Right atrium auricular region (tissue), 2 donors: ENCODE measurements around the gene ZNF784. TPM values are rescaled to one million over a fixed set of nuclear protein-coding genes. Genes with fewer than 3 reads are reported as not detected.
"Not testable (repeated sequence)": the region's sequence is repeated elsewhere in the genome, so short reads cannot be mapped to it uniquely, and the experiment has no call there.

Experiments used
- DNase-seq: peaks from one replicate; pipeline ENCODE4 v3.0.0-alpha.2; 2019; ENCODE audit warnings: low spot score
- H3K27ac ChIP-seq, 2 donors: fragments of 200-600 bp; sonication (generic); 1 replicate in 1 of 2; 2 replicates in 1 of 2; pipeline ENCODE4 v1.5.1; 2016 to 2019
- H3K27me3 ChIP-seq, 2 donors: fragments of 200-600 bp; sonication (generic); one replicate each; pipeline versions ENCODE4 v1.5.1 to v1.6.0; 2017 to 2019
- H3K36me3 ChIP-seq: fragments of 200-600 bp; sonication (generic); one replicate; pipeline ENCODE4 v1.5.1; 2016
- H3K4me1 ChIP-seq, 2 donors: fragments of 200-600 bp; sonication (generic); one replicate each; pipeline versions ENCODE4 v1.5.1 to v1.6.0; 2017 to 2019
- H3K4me3 ChIP-seq, 2 donors: fragments of 200-600 bp; sonication (generic); 1 replicate in 1 of 2; 2 replicates in 1 of 2; pipeline ENCODE4 v1.5.1; 2017 to 2019; ENCODE audit warnings: mild to moderate bottlenecking in 1 of 2, moderate library complexity in 1 of 2
- H3K9me3 ChIP-seq, 2 donors: fragments of 200-600 bp; sonication (generic); one replicate each; pipeline ENCODE4 v1.5.1; 2019
- total RNA-seq, 2 donors: library from RNA; depleted of rRNA; stranded (reverse); fragments of >200 nt; gene quantifications; one replicate each; pipeline ENCODE4 v1.1.0, GENCODE V29; 2016
- TF ChIP-seq, protein P1 (sequence below), 2 donors: fragments of 200-600 bp; sonication (generic); IDR thresholded peaks; one replicate each; pipeline ENCODE4 v1.5.1; 2019; ENCODE audit warnings: antibody characterized with exemption in 2 of 2

The ZNF784 gene
- total RNA-seq, 2 donors from 2014 or later: 7.8 to 10.6 TPM

GRCh38 chr19:55579766-55580621 is 44.4 kb downstream of the ZNF784 start:
- H3K27ac ChIP-seq: peak overlapping the region; percentile 91 to 97
- H3K4me3 ChIP-seq: peak overlapping the region; percentile 83 to 96
- DNase-seq: no peak
- TF ChIP-seq, protein P1, sequence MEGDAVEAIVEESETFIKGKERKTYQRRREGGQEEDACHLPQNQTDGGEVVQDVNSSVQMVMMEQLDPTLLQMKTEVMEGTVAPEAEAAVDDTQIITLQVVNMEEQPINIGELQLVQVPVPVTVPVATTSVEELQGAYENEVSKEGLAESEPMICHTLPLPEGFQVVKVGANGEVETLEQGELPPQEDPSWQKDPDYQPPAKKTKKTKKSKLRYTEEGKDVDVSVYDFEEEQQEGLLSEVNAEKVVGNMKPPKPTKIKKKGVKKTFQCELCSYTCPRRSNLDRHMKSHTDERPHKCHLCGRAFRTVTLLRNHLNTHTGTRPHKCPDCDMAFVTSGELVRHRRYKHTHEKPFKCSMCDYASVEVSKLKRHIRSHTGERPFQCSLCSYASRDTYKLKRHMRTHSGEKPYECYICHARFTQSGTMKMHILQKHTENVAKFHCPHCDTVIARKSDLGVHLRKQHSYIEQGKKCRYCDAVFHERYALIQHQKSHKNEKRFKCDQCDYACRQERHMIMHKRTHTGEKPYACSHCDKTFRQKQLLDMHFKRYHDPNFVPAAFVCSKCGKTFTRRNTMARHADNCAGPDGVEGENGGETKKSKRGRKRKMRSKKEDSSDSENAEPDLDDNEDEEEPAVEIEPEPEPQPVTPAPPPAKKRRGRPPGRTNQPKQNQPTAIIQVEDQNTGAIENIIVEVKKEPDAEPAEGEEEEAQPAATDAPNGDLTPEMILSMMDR (IDR thresholded peaks at IDR 0.05): no peak
- H3K36me3 ChIP-seq: peaks cover 10% of the 10 kb centered on the region
- no peaks in the 10 kb centered on the region for H3K27me3 ChIP-seq
- H3K9me3 ChIP-seq: no peaks in the 10 kb centered on the region
- peaks cover 0 to 12% of the 10 kb centered on the region in 2 donors for H3K4me1 ChIP-seq

DNA sequence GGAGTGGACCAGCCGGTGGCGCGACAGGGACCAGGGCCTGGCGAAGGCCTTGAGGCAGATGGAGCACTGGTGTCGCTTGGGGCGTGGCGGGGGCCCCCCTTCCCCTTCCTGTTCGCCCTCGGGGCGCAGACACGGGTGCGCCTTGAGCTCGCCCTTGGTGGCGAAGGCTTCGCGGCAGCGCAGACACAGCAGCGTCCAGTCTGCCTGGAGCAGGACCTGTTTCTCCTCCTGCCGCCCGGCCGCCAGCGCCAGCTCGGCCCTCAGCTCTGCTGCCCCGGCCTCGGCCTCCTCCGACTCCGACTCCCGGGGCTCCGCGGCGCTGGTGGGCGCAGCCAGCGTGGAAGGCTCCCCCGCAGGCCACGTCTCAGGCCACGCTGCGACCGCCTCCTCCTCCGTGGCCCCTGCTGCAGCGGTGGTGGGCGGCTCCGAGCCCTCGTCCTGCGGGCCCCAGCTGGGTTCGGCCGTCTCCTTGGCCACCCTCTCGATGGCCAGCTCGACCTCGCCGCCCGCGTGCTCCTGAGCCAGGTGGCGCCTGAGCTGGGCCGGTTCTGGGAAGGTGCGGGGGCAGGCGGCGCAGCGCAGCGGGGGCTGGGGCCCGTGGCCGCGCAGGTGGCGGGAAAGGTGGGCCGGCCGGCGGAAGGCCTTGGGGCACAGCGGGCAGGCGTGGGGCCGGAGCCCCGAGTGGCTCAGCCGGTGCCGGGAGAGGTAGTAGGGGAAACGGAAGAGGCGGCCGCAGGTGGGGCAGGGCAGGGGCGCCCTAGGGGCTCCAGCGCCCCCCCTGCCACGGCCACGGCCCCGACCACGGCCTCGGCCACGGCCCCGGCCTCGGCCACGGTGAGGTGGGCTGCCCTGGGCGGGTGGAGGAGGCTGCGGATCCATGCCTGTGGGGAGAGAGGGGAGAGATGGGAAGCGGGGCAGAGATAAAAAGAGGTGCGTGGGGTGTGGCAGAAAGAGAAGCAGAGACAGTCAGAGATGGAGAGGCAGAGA is 45.3 kb downstream of the ZNF784 start:
- TF ChIP-seq, protein P1 (IDR thresholded peaks at IDR 0.05): no peak
- Histone ChIP-seq H3K4me3 (peak overlapping the region; percentile 83 to 96), H3K27me3 (no peaks in the 10 kb centered on the region), H3K9me3 (no peaks in the 10 kb centered on the region), H3K4me1 (peaks cover 0 to 12% of the 10 kb centered on the region in 2 donors), H3K36me3 (peaks cover 10% of the 10 kb centered on the region), H3K27ac (peak overlapping the region in 1 of 2 donors; percentile 97)
- no peak for DNase-seq

DNA sequence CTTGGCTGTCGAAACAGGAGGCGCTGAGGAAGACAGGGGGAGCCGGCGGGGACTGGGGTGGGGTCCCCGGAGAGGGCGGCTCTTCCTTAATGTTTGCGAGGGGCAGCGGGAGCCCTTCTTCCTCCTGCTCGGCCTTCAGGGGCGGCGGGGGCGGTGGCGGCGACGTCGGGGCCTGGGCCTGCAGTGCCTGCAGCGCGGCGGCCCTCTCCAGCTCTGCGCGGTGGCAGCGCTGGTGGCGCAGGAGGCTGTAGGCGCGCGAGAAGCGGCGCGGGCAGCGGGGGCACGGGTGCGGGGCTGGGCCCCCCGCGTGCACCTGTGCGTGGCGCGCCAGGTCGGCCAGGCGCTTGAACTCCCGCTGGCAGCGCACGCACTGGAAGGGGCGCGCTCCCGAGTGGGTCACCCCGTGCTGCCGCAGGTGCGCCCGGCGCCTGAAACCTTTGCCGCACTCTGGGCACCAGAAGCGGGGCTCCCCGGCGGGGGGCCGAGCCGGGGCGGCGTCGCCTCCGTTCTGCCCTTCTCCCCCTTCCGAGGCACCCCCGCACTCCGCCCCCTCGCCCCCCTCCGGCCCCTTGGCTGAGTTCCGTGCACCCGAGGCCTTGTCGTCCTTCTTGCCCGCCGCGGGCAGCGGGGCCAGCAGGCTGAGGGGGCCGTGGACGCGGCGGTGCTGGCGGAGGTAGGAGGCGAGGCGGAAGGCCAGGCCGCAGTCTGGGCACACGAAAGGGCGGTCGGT is 46.2 kb downstream of the ZNF784 start:
- DNase-seq: no peak
- H3K4me3 ChIP-seq: no peak overlapping the region
- H3K27ac ChIP-seq: no peak overlapping the region
- peaks cover 0 to 12% of the 10 kb centered on the region in 2 donors for H3K4me1 ChIP-seq
- H3K9me3 ChIP-seq: no peaks in the 10 kb centered on the region
- no peaks in the 10 kb centered on the region for H3K27me3 ChIP-seq
- TF ChIP-seq, protein P1 (IDR thresholded peaks at IDR 0.05): no peak
- peaks cover 10% of the 10 kb centered on the region for H3K36me3 ChIP-seq

- Histone ChIP-seq H3K27me3 (no peaks in the 10 kb centered on the region), H3K4me3 (no peak overlapping the region), H3K4me1 (peaks cover 0 to 8% of the 10 kb centered on the region in 2 donors), H3K27ac (no peak overlapping the region), H3K36me3 (peaks cover 10% of the 10 kb centered on the region), H3K9me3 (no peaks in the 10 kb centered on the region)
- TF ChIP-seq, protein P1 (IDR thresholded peaks at IDR 0.05): no peak
- DNase-seq: no peak
Measured at GRCh38 chr19:55576746-55577145, 47.6 kb downstream of the ZNF784 start.

- not testable (repeated sequence) for H3K4me1 ChIP-seq, H3K9me3 ChIP-seq, H3K27ac ChIP-seq, H3K4me3 ChIP-seq, DNase-seq, H3K27me3 ChIP-seq
- H3K36me3 ChIP-seq: peaks cover 10% of the 10 kb centered on the region
Measured at GRCh38 chr19:55573929-55574328, 50.4 kb downstream of the ZNF784 start.

Other genes with a start within 250 kb of the ZNF784 start
- not detected for gene TMEM190, start 247.7 kb downstream of the ZNF784 start, total RNA-seq
- gene TMEM238, start 240.3 kb downstream of the ZNF784 start, total RNA-seq: 1 to 10 TPM in 1 of 2 donors, not detected in 1; 1.2 TPM
- 100 to 1,000 TPM; 175 to 319 TPM for gene RPL28, start 238.6 kb downstream of the ZNF784 start, total RNA-seq
- gene UBE2S, start 216.8 kb downstream of the ZNF784 start, total RNA-seq: 10 to 100 TPM; 19.1 to 22.0 TPM
- not detected for gene SHISA7, start 181.3 kb downstream of the ZNF784 start, total RNA-seq
- gene ISOC2, start 162.9 kb downstream of the ZNF784 start, total RNA-seq: 10 to 100 TPM; 87.0 to 92.2 TPM
- gene C19orf85, start 159.8 kb downstream of the ZNF784 start, total RNA-seq: not detected
- 10 to 100 TPM in 1 of 2 donors, 1 to 10 TPM in 1; 5.6 to 13.2 TPM for gene ZNF628, start 147.9 kb downstream of the ZNF784 start, total RNA-seq
- 1 to 10 TPM; 2.3 to 7.0 TPM for gene NAT14, start 139.4 kb downstream of the ZNF784 start, total RNA-seq
- gene SSC5D, start 136.1 kb downstream of the ZNF784 start, total RNA-seq: 1 to 10 TPM; 3.3 to 6.7 TPM
- gene SBK2, start 87.4 kb downstream of the ZNF784 start, total RNA-seq: 100 to 1,000 TPM; 111 to 172 TPM
- 100 to 1,000 TPM in 1 of 2 donors, 10 to 100 TPM in 1; 97.5 to 103 TPM for gene SBK3, start 79.0 kb downstream of the ZNF784 start, total RNA-seq
- gene ZNF579, start 43.7 kb downstream of the ZNF784 start, total RNA-seq: 1 to 10 TPM; 6.2 to 6.4 TPM
- gene FIZ1, start 25.0 kb downstream of the ZNF784 start, total RNA-seq: 10 to 100 TPM in 1 of 2 donors, 1 to 10 TPM in 1; 9.2 to 12.2 TPM
- 10 to 100 TPM; 17.7 to 25.8 TPM for gene ZNF524, start 24.3 kb downstream of the ZNF784 start, total RNA-seq
- gene ZNF865, start 18.9 kb downstream of the ZNF784 start, total RNA-seq: 10 to 100 TPM; 11.2 to 11.4 TPM
- 10 to 100 TPM; 15.3 to 26.2 TPM for gene ZNF580, start 16.4 kb upstream of the ZNF784 start, total RNA-seq
- 1 to 10 TPM; 7.5 to 8.6 TPM for gene ZNF581, start 19.1 kb upstream of the ZNF784 start, total RNA-seq
- 10 to 100 TPM; 19.1 to 30.0 TPM for gene CCDC106, start 23.6 kb upstream of the ZNF784 start, total RNA-seq
- 10 to 100 TPM; 39.0 to 61.0 TPM for gene U2AF2, start 30.5 kb upstream of the ZNF784 start, total RNA-seq
- 100 to 1,000 TPM; 179 to 187 TPM for gene EPN1, start 50.7 kb upstream of the ZNF784 start, total RNA-seq
- not detected for gene NLRP9, start 113.8 kb upstream of the ZNF784 start, total RNA-seq
- not detected for gene RFPL4A, start 134.5 kb upstream of the ZNF784 start, total RNA-seq
- gene RFPL4AL1, start 144.6 kb upstream of the ZNF784 start, total RNA-seq: not detected
- not detected for gene NLRP11, start 207.4 kb upstream of the ZNF784 start, total RNA-seq
- gene NLRP4, start 212.0 kb upstream of the ZNF784 start, total RNA-seq: not detected